GM15510 (cell line): Measurements from ENCODE around the gene CDK15.

Experiments
- POLR2A ChIP-seq: IDR thresholded peaks from 3 replicates; pipeline ENCODE4 v1.6.1; 2011; ENCODE audit warnings: borderline replicate concordance; ENCODE audit not compliant: insufficient read length; ENCODE audit errors: extremely low read depth

The CDK15 gene

GRCh38 chr2:201835066-201835465 is 28.7 kb downstream of the CDK15 start:
- TF ChIP-seq POLR2A = no peak

- no peak for TF ChIP-seq POLR2A
Measured at GRCh38 chr2:201837391-201837790, 31.1 kb downstream of the CDK15 start.

GRCh38 chr2:201837824-201838431 is 31.6 kb downstream of the CDK15 start:
- TF ChIP-seq POLR2A = no peak

- no peak for TF ChIP-seq POLR2A
Measured at GRCh38 chr2:201839727-201840126, 33.4 kb downstream of the CDK15 start.

- TF ChIP-seq POLR2A = no peak
Measured at GRCh38 chr2:201840726-201841125, 34.4 kb downstream of the CDK15 start.

GRCh38 chr2:201842131-201842860 is 36.0 kb downstream of the CDK15 start:
- no peak for TF ChIP-seq POLR2A

- no peak for TF ChIP-seq POLR2A
Measured at GRCh38 chr2:201847481-201847880, 41.1 kb downstream of the CDK15 start.

- no peak for TF ChIP-seq POLR2A
Measured at GRCh38 chr2:201852462-201852861, 46.1 kb downstream of the CDK15 start.

- TF ChIP-seq POLR2A = no peak
Measured at GRCh38 chr2:201852878-201853415, 46.6 kb downstream of the CDK15 start.

- TF ChIP-seq POLR2A = no peak
Measured at GRCh38 chr2:201854221-201854801, 48.0 kb downstream of the CDK15 start.

GRCh38 chr2:201854841-201855240 is 48.5 kb downstream of the CDK15 start:
- TF ChIP-seq POLR2A = no peak

GRCh38 chr2:201855356-201855755 is 49.0 kb downstream of the CDK15 start:
- no peak for TF ChIP-seq POLR2A

- no peak for TF ChIP-seq POLR2A
Measured at GRCh38 chr2:201857326-201857725, 51.0 kb downstream of the CDK15 start.

- no peak for TF ChIP-seq POLR2A
Measured at GRCh38 chr2:201858281-201859184, 52.2 kb downstream of the CDK15 start.

GRCh38 chr2:201859949-201860348 is 53.6 kb downstream of the CDK15 start:
- no peak for TF ChIP-seq POLR2A
